Activated CD8-positive, alpha-beta memory T cell treated with anti-CD3 and anti-CD28 coated beads for 36 hours (primary cell): ENCODE measurements around the gene TBC1D4. TPM values are rescaled to one million over a fixed set of nuclear protein-coding genes. Genes with fewer than 3 reads are reported as not detected.
"Not testable (repeated sequence)": the region's sequence is repeated elsewhere in the genome, so short reads cannot be mapped to it uniquely, and the experiment has no call there.

Source experiments
- CTCF ChIA-PET: fragments of 350-600 bp; sonication (Branson Sonifier 250); formaldehyde crosslinking; loops from one replicate; lab custom pipeline; 2021; ENCODE audit warnings: antibody characterized with exemption; lab: Charles Lee
- POLR2A ChIA-PET: fragments of 350-600 bp; sonication (Branson Sonifier 250); formaldehyde crosslinking; loops from one replicate; lab custom pipeline; 2021; ENCODE audit warnings: antibody characterized with exemption; lab: Charles Lee
- total RNA-seq, 2 experiments: library from RNA; stranded (reverse); gene quantifications; one replicate each; pipeline ENCODE4 v1.2.3, GENCODE V29; 2021

Gene TBC1D4
- total RNA-seq, 2 experiments from 2014 or later: 62.5 to 67.8 TPM

- ChIA-PET POLR2A (no interaction called here), CTCF (no interaction called here)
Measured at GRCh38 chr13:75352641-75353327, 129.2 kb downstream of the TBC1D4 start.

DNA sequence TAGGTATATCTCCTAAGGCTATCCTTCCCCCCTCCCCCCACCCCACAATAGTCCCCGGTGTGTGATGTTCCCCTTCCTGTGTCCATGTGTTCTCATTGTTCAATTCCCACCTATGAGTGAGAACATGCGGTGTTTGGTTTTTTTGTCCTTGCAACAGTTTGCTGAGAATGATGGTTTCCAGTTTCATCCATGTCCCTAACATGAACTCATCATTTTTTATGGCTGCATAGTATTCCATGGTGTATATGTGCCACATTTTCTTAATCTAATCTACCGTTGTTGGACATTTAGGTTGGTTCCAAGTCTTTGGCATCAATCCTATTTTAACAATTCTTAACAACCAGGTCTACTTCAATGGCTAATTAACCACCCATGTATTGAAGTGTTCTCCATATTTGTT, 130.4 kb downstream of the TBC1D4 start:
- POLR2A ChIA-PET, CTCF ChIA-PET: not testable (repeated sequence)

- ChIA-PET POLR2A (no interaction called here), CTCF (no interaction called here)
Measured at GRCh38 chr13:75347925-75348324, 134.0 kb downstream of the TBC1D4 start.

DNA sequence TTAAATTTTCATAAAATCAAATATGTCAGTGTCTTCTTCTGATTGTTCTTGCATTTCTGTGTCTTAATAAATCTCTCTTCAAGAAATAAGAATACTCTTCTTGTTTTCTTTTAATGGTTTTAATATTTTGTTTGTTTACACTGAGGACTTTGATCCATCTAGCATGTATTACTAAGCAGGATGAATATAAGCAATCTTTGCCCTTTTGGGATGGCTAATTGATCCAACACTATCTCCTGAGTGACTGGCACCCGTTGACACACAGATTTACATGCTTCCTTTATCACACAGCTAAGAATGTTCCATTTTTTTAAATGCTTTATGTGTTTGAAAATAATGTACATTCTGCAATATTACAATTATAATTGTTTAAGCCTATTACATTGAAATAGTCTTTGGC, 134.5 kb downstream of the TBC1D4 start:
- ChIA-PET POLR2A (no interaction called here), CTCF (no interaction called here)

DNA sequence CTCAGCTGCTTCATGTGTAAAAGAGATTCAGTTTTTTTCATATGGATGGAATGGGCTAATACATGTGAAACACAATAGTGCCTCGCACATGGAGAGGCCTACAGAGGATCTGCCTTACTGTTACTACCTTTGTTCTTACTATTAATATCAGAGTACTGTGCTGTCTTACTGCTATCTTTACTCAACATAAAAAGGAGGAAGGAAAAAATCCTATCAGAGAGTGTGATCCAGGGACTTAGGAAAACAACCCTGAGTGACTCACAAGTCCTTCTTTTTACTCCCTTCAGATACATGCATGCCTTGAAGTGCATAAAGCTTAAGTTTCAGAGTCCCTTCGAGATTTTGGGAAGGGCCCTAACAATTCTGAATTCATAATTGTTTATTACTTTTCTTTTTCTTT, 136.8 kb downstream of the TBC1D4 start:
- ChIA-PET POLR2A (no interaction called here), CTCF (no interaction called here)

DNA sequence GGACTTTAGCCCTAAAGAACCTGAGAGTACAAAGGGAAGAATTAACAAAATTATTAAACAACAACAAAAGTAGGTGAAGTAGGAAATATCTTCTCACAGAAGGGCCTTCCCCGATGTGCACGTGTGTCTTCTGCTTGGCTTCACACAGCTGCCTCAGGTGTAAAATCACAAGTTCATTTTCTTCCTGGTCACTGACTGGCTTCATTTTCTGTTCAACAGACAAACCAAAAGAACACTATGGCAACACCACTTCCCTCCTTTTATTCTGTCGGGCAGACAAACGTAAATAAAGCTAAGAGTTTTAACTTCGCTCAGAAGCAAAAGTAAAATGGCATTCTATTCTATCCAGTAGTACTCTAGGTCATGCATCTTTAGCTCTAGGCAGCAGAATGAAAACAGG, 140.9 kb downstream of the TBC1D4 start:
- ChIA-PET CTCF (no interaction called here), POLR2A (no interaction called here)

GRCh38 chr13:75339635-75340374, 142.2 kb downstream of the TBC1D4 start:
- CTCF ChIA-PET: no interaction called here
- POLR2A ChIA-PET: no interaction called here

DNA sequence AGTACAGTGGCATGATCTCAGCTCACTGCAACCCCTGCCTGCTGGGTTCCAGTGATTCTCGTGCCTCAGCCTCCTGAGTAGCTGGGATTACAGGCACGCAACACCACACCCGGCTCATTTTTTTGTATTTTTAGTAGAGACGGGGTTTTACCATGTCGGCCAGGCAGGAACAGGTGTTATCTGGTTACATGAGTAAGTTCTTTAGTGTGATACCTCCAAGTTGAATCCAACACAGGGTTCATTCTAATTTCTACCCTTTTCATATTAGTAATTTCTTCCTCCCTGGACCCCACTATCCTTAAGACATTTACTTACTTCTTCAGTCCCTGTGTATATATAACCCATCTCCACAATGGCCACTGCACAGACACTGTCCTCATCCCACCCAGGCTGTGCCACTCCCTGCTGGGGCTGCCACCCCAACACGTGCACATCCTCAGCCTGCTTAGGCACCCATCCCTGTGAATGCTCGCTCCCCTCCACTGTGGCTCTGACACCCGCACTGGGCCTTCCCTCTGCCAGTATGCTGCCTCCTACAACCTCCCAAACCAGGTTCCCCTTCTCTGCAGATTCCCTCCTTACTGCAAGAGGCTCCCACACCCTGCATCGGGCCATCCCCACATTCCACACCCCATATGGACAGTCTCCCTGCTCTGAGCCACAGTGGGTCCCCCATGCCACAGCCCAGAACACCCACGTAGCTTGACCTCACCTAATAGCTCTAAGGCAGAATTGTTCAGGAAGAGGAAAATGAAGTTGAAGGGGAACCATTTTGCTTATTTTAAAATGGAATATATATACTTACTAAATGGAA, 147.1 kb downstream of the TBC1D4 start:
- ChIA-PET CTCF (no interaction called here), POLR2A (no interaction called here)

DNA sequence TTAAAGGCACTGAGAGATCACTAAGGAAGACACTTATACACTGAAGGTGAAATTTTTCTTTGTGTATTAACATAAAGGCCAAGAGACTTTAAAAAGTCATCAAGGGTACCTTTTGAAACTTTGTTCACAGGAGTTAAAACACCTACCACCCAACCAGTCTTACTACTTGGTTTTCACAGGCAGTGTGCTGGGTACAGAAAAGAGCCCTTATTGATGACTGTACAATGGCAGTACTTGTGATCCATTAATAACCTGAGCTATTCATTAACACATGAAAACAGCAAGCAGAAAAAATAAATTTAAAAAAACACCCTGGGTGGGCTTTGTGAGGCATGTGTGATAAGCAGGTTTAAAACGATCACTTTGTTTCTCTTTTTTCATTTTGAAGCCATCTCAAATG, 148.9 kb downstream of the TBC1D4 start:
- CTCF ChIA-PET: no interaction called here

DNA sequence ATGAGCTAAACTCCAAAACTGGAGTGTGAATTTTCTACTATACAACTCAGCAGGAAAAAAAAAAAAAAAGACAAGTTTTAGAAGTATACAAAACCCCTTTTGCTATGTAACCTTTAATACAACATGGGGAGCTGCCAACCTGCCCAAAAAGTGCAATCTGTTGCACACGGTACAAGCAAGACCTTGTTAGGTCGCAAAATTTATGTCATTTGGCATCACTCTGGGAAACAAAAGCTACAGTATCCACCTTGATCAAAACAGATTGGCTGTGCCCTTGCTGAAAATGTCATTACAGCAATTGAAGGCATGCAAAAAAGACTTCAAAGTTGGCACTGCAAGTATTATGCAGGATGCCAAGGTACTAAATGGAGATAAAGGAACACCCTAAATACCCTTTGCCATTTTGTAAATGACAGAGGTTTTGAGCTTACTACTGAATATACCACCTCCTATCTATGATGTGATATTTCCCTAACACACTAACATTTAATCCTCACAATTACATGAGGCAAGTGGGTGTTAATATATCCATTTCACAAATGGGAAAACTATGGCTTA, 150.1 kb downstream of the TBC1D4 start:
- ChIA-PET CTCF (interaction anchor here (0.8 kb wide), 1 partner anchor 40 kb away, joined by 3 read pairs; no protein-coding TSS in a partner anchor), POLR2A (no interaction called here)

More for the DNA sequence above, 148.9 kb downstream of the TBC1D4 start:
- POLR2A ChIA-PET: no interaction called here

DNA sequence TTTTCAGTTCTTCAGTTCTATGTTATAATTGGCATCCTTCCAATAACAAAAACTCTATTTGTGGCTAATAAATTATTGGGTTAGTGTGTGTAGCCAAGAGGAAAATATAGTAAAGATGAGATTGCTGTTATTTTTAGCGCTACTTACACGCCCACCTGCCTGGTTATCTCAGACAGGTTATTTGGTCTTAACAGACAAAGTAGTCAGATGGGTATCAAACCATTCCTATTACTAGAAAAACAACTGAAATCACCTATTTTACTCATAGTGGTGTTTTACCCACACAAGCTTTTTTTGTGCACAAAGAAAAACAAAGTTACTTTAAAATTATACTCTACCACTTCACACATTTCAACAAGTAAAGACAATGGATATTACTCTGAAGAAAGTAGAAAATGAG, 151.2 kb downstream of the TBC1D4 start:
- CTCF ChIA-PET: no interaction called here
- POLR2A ChIA-PET: no interaction called here

GRCh38 chr13:75329723-75330122, 152.2 kb downstream of the TBC1D4 start:
- POLR2A ChIA-PET: no interaction called here
- CTCF ChIA-PET: no interaction called here

GRCh38 chr13:75329097-75329496, 152.9 kb downstream of the TBC1D4 start:
- POLR2A ChIA-PET: no interaction called here

DNA sequence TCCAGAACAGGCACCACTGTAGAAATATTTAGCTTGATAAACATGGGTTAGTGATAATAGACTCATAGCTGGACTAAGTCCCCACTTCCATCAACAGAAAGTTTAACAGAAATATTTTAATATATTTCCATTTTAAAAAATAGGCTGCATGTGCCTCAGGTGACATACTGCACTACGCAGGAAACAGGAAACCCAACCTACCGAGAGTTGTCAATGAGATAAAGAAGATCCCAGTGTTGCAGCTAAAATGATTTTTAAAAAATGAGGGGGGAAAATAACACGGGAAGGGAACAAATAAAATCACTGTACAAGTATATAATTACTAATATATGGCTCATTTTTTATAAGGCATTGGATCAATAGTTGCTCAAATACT, 154.8 kb downstream of the TBC1D4 start:
- ChIA-PET CTCF (interaction anchor here (0.6 kb wide), 1 partner anchor 31 kb away, joined by 3 read pairs; no protein-coding TSS in a partner anchor), POLR2A (interaction anchor here (0.6 to 1.9 kb wide), 4 partner anchors 14 to 1699 kb away, joined by 3 to 6 read pairs (median 4); partner anchors contain the start of gene TBC1D4)

More at GRCh38 chr13:75329097-75329496, 152.9 kb downstream of the TBC1D4 start:
- CTCF ChIA-PET: no interaction called here

GRCh38 chr13:75326173-75327134, 155.5 kb downstream of the TBC1D4 start:
- POLR2A ChIA-PET: interaction anchor here (0.6 to 1.9 kb wide), 5 partner anchors 14 to 1699 kb away, joined by 3 to 6 read pairs (median 4); partner anchors contain the start of gene TBC1D4
- CTCF ChIA-PET: interaction anchor here (0.6 to 0.9 kb wide), 2 partner anchors 33 to 1672 kb away, joined by 3 to 4 read pairs; no protein-coding TSS in a partner anchor

- ChIA-PET CTCF (no interaction called here), POLR2A (interaction anchor here (1.3 kb wide), 1 partner anchor 42 kb away, joined by 4 read pairs; no protein-coding TSS in a partner anchor)
Measured at GRCh38 chr13:75325711-75326110, 156.3 kb downstream of the TBC1D4 start.

GRCh38 chr13:75324413-75324940, 157.5 kb downstream of the TBC1D4 start:
- CTCF ChIA-PET: no interaction called here
- POLR2A ChIA-PET: no interaction called here

DNA sequence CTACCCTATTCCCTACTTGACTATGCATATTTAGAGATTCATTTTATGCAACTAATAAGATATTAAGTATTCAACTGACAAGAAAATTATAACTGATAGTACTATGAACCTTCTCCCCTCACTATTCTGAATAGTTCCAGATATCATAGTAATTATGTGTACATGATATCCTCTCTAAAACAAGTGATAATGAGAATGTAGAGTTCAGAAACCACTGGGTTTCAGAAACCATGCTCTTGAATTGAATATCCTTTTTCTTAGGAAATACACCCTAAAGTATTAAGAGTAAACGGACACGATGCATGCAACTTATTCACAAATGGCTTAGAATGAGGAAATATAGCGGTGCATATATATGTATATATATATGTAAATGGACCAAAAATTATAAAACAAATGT, 160.9 kb downstream of the TBC1D4 start:
- CTCF ChIA-PET: no interaction called here
- POLR2A ChIA-PET: no interaction called here
